Measurements from ENCODE around the gene GH1.

- TF ChIP-seq CTCF (IDR thresholded peaks at IDR 0.05; ENCODE audit: low read length), result peak; percentile 35; the same call in 1 of the 2 replicates
- TF ChIP-seq EZH2 (IDR thresholded peaks at IDR 0.05; ENCODE audit: borderline replicate concordance, low read length), result no peak
Observed at GRCh38 chr17:63932721-63933120, 14.1 kb upstream of the GH1 start.

Data from OCI-LY1 (cell line).